Endothelial cell of umbilical vein (primary cell): ENCODE measurements around the gene OR1F1. TPM values are rescaled to one million over a fixed set of nuclear protein-coding genes. Genes with fewer than 3 reads are reported as not detected.

Experiments used
- BruUV-seq: library from RNA; stranded (reverse); fragments of 400-500 nt; replicated peaks from 2 replicates; lab custom pipeline; 2021; lab: Mats Ljungman, UMichigan
- CTCF ChIA-PET: fragments of 300-600, 350-600 bp; sonication (Branson Sonifier 250); formaldehyde crosslinking; loops from one replicate; lab custom pipeline; 2021; ENCODE audit warnings: antibody characterized with exemption, inconsistent platforms; lab: Charles Lee
- POLR2A ChIA-PET: fragments of 300-600, 350-600 bp; sonication (Branson Sonifier 250); formaldehyde crosslinking; loops from one replicate; lab custom pipeline; 2021; ENCODE audit warnings: antibody characterized with exemption, inconsistent platforms; lab: Charles Lee
- DNase-seq: peaks from one replicate; pipeline ENCODE4 v3.0.0-alpha.2; 2011; ENCODE audit warnings: low read depth, low spot score
- FAIRE-seq: peaks from 2 replicates; lab custom pipeline; 2011; peaks lifted over from hg19 to GRCh38; lab: Jason Lieb, UNC
- H2AFZ ChIP-seq: 2 replicates; pipeline ENCODE4 v1.6.0; 2012; ENCODE audit warnings: low read depth, low read length, control low read depth, inconsistent platforms
- H3K27ac ChIP-seq: 2 replicates; pipeline ENCODE4 v1.5.1; 2011; ENCODE audit warnings: low read depth, mild to moderate bottlenecking, control low read depth, low read length, moderate library complexity; ENCODE audit not compliant: insufficient read depth
- H3K27me3 ChIP-seq, 2 experiments: 2 replicates each; pipeline versions ENCODE4 v1.6.0 to v1.6.1; 2011; ENCODE audit warnings: low read length in 2 of 2, mixed read lengths in 1 of 2; ENCODE audit not compliant: control insufficient read depth in 2 of 2, insufficient read depth in 2 of 2
- H3K36me3 ChIP-seq, 2 experiments: 2 replicates in 1 of 2; 3 replicates in 1 of 2; pipeline ENCODE4 v1.5.1; 2011; ENCODE audit warnings: low read length in 2 of 2, mild to moderate bottlenecking in 1 of 2, moderate library complexity in 1 of 2; ENCODE audit not compliant: control insufficient read depth in 2 of 2, insufficient read depth in 2 of 2; ENCODE audit errors: extremely low read depth in 1 of 2
- H3K4me1 ChIP-seq: 3 replicates; pipeline ENCODE4 v1.5.1; 2011; ENCODE audit warnings: mild to moderate bottlenecking, low read length; ENCODE audit not compliant: control insufficient read depth, insufficient read depth; ENCODE audit errors: extremely low read depth
- H3K4me2 ChIP-seq: 2 replicates; pipeline ENCODE4 v1.6.1; 2011; ENCODE audit warnings: low read length, control low read depth, mixed read lengths; ENCODE audit not compliant: insufficient read depth
- H3K4me3 ChIP-seq, 3 experiments: fragments of 200-600 bp in 1 of 3; sonication (generic), shearing (Covaris generic) in 1 of 3; replicated peaks in 1 of 3; 2 replicates each; pipeline ENCODE4 v1.5.1; 2011 to 2016; ENCODE audit warnings: control low read depth in 3 of 3, low read length in 3 of 3, mild to moderate bottlenecking in 2 of 3, inconsistent platforms in 1 of 3, low read depth in 1 of 3, moderate library complexity in 1 of 3; ENCODE audit not compliant: insufficient read depth in 1 of 3
- H3K79me2 ChIP-seq: 2 replicates; pipeline ENCODE4 v1.6.0; 2012; ENCODE audit warnings: low read length, inconsistent platforms; ENCODE audit not compliant: control insufficient read depth, insufficient read depth
- H3K9ac ChIP-seq: replicated peaks from 2 replicates; pipeline ENCODE3; 2011; ENCODE audit warnings: low read length, control low read depth; ENCODE audit not compliant: insufficient read depth; ENCODE audit errors: extremely low read depth
- H3K9me1 ChIP-seq: replicated peaks from 3 replicates; pipeline ENCODE4 v1.6.0; 2011; ENCODE audit warnings: mild to moderate bottlenecking, low read length; ENCODE audit not compliant: control insufficient read depth, insufficient read depth; ENCODE audit errors: extremely low read depth
- H3K9me3 ChIP-seq: replicated peaks from 2 replicates; pipeline ENCODE4 v1.5.1; 2012; ENCODE audit warnings: low read length, inconsistent platforms; ENCODE audit not compliant: control insufficient read depth, insufficient read depth
- H4K20me1 ChIP-seq: replicated peaks from 2 replicates; pipeline ENCODE3; 2011; ENCODE audit warnings: mild to moderate bottlenecking, low read length; ENCODE audit not compliant: control insufficient read depth, insufficient read depth; ENCODE audit errors: extremely low read depth
- CTCF ChIP-seq, 2 donors: IDR thresholded peaks; 1 replicate in 1 of 2; 2 replicates in 1 of 2; pipeline ENCODE4 v1.5.1; 2011; ENCODE audit warnings: low read length in 2 of 2, mild to moderate bottlenecking in 2 of 2, moderate library complexity in 2 of 2, control low read depth in 1 of 2, inconsistent platforms in 1 of 2, low read depth in 1 of 2; ENCODE audit not compliant: insufficient read depth in 1 of 2; ENCODE audit errors: extremely low read depth in 1 of 2
- EZH2 ChIP-seq: IDR thresholded peaks from 2 replicates; pipeline ENCODE4 v1.6.1; 2012; ENCODE audit warnings: borderline replicate concordance, low read depth, mild to moderate bottlenecking, moderate library complexity, low read length, inconsistent platforms; ENCODE audit not compliant: severe bottlenecking
- GATA2 ChIP-seq: IDR thresholded peaks from 2 replicates; pipeline ENCODE4 v1.7.0; 2011; ENCODE audit warnings: low read depth, mild to moderate bottlenecking, moderate library complexity, mixed read lengths, low read length; ENCODE audit not compliant: insufficient read length, insufficient read depth
- JUN ChIP-seq: IDR thresholded peaks from 2 replicates; pipeline ENCODE4 v1.6.1; 2011; ENCODE audit warnings: borderline replicate concordance, low read depth; ENCODE audit not compliant: insufficient read length, insufficient read depth
- MYC ChIP-seq: IDR thresholded peaks from one replicate; pipeline ENCODE4 v1.6.1; 2011; ENCODE audit warnings: mild to moderate bottlenecking, low read depth, low read length
- dilution Hi-C: fragments of 300-500 bp; cut with MboI; formaldehyde crosslinking; loops from one replicate; pipeline ENCODE4 v1.15.0; 2019; ENCODE audit warnings: low sequenced_read_pairs; ENCODE audit not compliant: extremely low pct_ligation_motif_present
- intact Hi-C: fragments of 100-400 bp; cut with micrococcal nuclease; formaldehyde crosslinking; loops from one replicate; pipeline ENCODE4 v1.10.0; 2022
- polyA plus RNA-seq, 4 experiments: library from polyadenylated mRNA; depleted of rRNA in 3 of 4; stranded (reverse) in 3 of 4; unstranded in 1 of 4; fragments of >200 nt; gene quantifications; 2 replicates each; pipeline versions ENCODE4 v1.2.1 to v1.2.3, GENCODE V29; 2011 to 2012; ENCODE audit warnings: missing spikeins in 1 of 4
- total RNA-seq: library from RNA; stranded (reverse); gene quantifications from 2 replicates; pipeline ENCODE4 v1.2.3, GENCODE V29; 2021

The OR1F1 gene
- total and polyA plus RNA-seq, 2 donors (not counting 3 experiments of a cell fraction or from before 2014, with no cell fraction given): 0.17 TPM; not detected in 1

DNA sequence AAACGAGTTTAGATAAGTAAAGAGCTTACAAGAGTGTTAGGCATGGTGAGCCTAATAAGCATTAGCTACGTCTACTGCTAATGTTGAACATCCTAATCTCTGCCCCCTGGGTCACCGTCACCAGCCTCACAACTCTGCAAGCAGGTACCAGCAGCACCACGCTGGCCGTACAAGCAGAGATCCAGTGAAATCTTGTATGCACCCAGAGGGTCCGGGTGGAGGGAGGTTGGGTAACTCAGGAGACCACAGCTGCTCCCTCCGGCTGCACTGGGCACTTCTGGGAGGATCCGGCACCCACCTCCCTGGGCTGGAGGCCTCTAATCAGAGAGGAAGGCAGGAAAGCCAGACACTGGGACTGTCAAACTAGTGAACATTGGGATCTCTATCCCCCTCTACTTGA is 8.4 kb upstream of the OR1F1 start:
- ChIA-PET POLR2A (interaction anchor here (0.6 to 0.7 kb wide), 2 partner anchors 45 to 253 kb away, joined by 5 to 8 read pairs; partner anchors contain the start of gene ZNF213), CTCF (no interaction called here)
- no peaks in the 10 kb centered on the region for H3K9me3 ChIP-seq
- H3K4me1 ChIP-seq: peaks cover 18% of the 10 kb centered on the region
- TF ChIP-seq JUN (no peak), CTCF (IDR thresholded peaks at IDR 0.05; ENCODE audit: extremely low read depth in 1 of 2, insufficient read depth in 1 of 2, low read depth in 1 of 2, low read length in 2 of 2) (no peak), GATA2 (no peak), MYC (no peak), EZH2 (no peak)
- no peak overlapping the region for H3K4me2 ChIP-seq
- H3K9me1 ChIP-seq: no peaks in the 10 kb centered on the region
- FAIRE-seq: no peak
- BruUV-seq: no TSS peak
- H3K27ac ChIP-seq: no peak overlapping the region
- peaks cover 10% of the 10 kb centered on the region in 2 experiments for H3K27me3 ChIP-seq
- dilution Hi-C loops (no loop called here), intact Hi-C loops (loop anchor here (5.0 kb wide), 1 partner anchor 278 kb away; no protein-coding TSS in a partner anchor)
- H2AFZ ChIP-seq: no peak overlapping the region
- no peaks in the 10 kb centered on the region for H3K36me3 ChIP-seq
- H3K79me2 ChIP-seq: no peaks in the 10 kb centered on the region
- no peak for DNase-seq
- H4K20me1 ChIP-seq: no peaks in the 10 kb centered on the region
- no peak overlapping the region for H3K9ac ChIP-seq
- H3K4me3 ChIP-seq: no peak overlapping the region
